H9 (cell line): ENCODE data around the gene SMLR1. TPM values are rescaled to one million over a fixed set of nuclear protein-coding genes. Genes with fewer than 3 reads are reported as not detected.

Source experiments
- DNase-seq: peaks from one replicate; pipeline ENCODE4 v3.0.0-alpha.2; 2017
- H2AFZ ChIP-seq: one replicate; pipeline ENCODE4 v1.6.1; 2013; ENCODE audit warnings: mild to moderate bottlenecking, low read length, control low read depth, moderate library complexity
- H2AK5ac ChIP-seq: 2 replicates; pipeline ENCODE4 v1.6.1; 2013; ENCODE audit warnings: low read length, control low read depth, mixed read lengths; ENCODE audit not compliant: insufficient read length
- H2BK120ac ChIP-seq: one replicate; pipeline ENCODE4 v1.6.1; 2013; ENCODE audit warnings: low read depth, mild to moderate bottlenecking, low read length, control low read depth, inconsistent platforms; ENCODE audit not compliant: poor library complexity, severe bottlenecking
- H2BK12ac ChIP-seq: 2 replicates; pipeline ENCODE4 v1.6.1; 2013; ENCODE audit warnings: low read length, control low read depth, mixed read lengths, low read depth; ENCODE audit not compliant: insufficient read length
- H2BK15ac ChIP-seq: 2 replicates; pipeline ENCODE4 v1.6.1; 2013; ENCODE audit warnings: low read depth, low read length, control low read depth
- H2BK20ac ChIP-seq: one replicate; pipeline ENCODE4 v1.6.1; 2013; ENCODE audit warnings: low read depth, mild to moderate bottlenecking, low read length, control low read depth, inconsistent platforms; ENCODE audit not compliant: poor library complexity, severe bottlenecking
- H2BK5ac ChIP-seq: 2 replicates; pipeline ENCODE4 v1.6.1; 2013; ENCODE audit warnings: low read length, control low read depth, mixed read lengths; ENCODE audit not compliant: insufficient read length
- H3K14ac ChIP-seq: 2 replicates; pipeline ENCODE4 v1.6.1; 2013; ENCODE audit warnings: low read length, control low read depth; ENCODE audit not compliant: insufficient read depth
- H3K18ac ChIP-seq: 2 replicates; pipeline ENCODE4 v1.6.1; 2013; ENCODE audit warnings: low read depth, mild to moderate bottlenecking, mixed read lengths, low read length, control low read depth; ENCODE audit not compliant: insufficient read length
- H3K23ac ChIP-seq: 2 replicates; pipeline ENCODE4 v1.6.1; 2013; ENCODE audit warnings: low read length, control low read depth, mixed read lengths, low read depth; ENCODE audit not compliant: insufficient read length
- H3K23me2 ChIP-seq: 2 replicates; pipeline ENCODE4 v1.6.1; 2013; ENCODE audit warnings: low read depth, mild to moderate bottlenecking, mixed read lengths, low read length, control low read depth; ENCODE audit not compliant: insufficient read length, poor library complexity, severe bottlenecking
- H3K27ac ChIP-seq: 2 replicates; pipeline ENCODE4 v1.5.1; 2013; ENCODE audit warnings: low read length, control low read depth, mixed read lengths, low read depth; ENCODE audit not compliant: insufficient read length
- H3K27me3 ChIP-seq: 2 replicates; pipeline ENCODE4 v1.6.1; 2013; ENCODE audit warnings: low read length, control low read depth, inconsistent platforms; ENCODE audit not compliant: insufficient read depth
- H3K4ac ChIP-seq: 2 replicates; pipeline ENCODE4 v1.6.1; 2013; ENCODE audit warnings: low read depth, mild to moderate bottlenecking, control low read depth, inconsistent platforms, low read length, moderate library complexity
- H3K4me1 ChIP-seq: 2 replicates; pipeline ENCODE4 v1.6.1; 2013; ENCODE audit warnings: low read length, control low read depth, inconsistent platforms; ENCODE audit not compliant: insufficient read depth
- H3K4me2 ChIP-seq: 2 replicates; pipeline ENCODE4 v1.6.1; 2013; ENCODE audit warnings: low read length, control low read depth, mixed read lengths; ENCODE audit not compliant: insufficient read length, insufficient read depth
- H3K56ac ChIP-seq: 2 replicates; pipeline ENCODE4 v1.6.1; 2013; ENCODE audit warnings: low read depth, mild to moderate bottlenecking, mixed read lengths, low read length, control low read depth; ENCODE audit not compliant: insufficient read length
- H3K79me1 ChIP-seq: 2 replicates; pipeline ENCODE4 v1.6.1; 2013; ENCODE audit warnings: low read depth, mild to moderate bottlenecking, moderate library complexity, low read length, control low read depth, inconsistent platforms; ENCODE audit not compliant: insufficient read depth, poor library complexity, severe bottlenecking
- H3K79me2 ChIP-seq: 2 replicates; pipeline ENCODE4 v1.6.1; 2013; ENCODE audit warnings: low read length, control low read depth, inconsistent platforms; ENCODE audit not compliant: insufficient read depth
- H3K9ac ChIP-seq: 2 replicates; pipeline ENCODE4 v1.6.1; 2013; ENCODE audit warnings: low read length, control low read depth, mixed read lengths; ENCODE audit not compliant: insufficient read length; ENCODE audit errors: extremely low read depth
- H3K9me3 ChIP-seq: one replicate; pipeline ENCODE4 v1.6.1; 2013; ENCODE audit warnings: low read depth, low read length, inconsistent platforms; ENCODE audit not compliant: control insufficient read depth
- H3T11ph ChIP-seq: one replicate; pipeline ENCODE4 v1.6.1; 2013; ENCODE audit warnings: mild to moderate bottlenecking, low read length, control low read depth, inconsistent platforms
- H4K20me1 ChIP-seq: one replicate; pipeline ENCODE4 v1.6.1; 2013; ENCODE audit not compliant: control insufficient read depth, insufficient read length, insufficient read depth
- H4K5ac ChIP-seq: 2 replicates; pipeline ENCODE4 v1.6.1; 2013; ENCODE audit warnings: low read depth, mild to moderate bottlenecking, mixed read lengths, low read length, control low read depth; ENCODE audit not compliant: insufficient read length
- H4K8ac ChIP-seq: replicated peaks from 2 replicates; pipeline ENCODE4 v1.6.1; 2013; ENCODE audit warnings: low read length, control low read depth, mixed read lengths, low read depth; ENCODE audit not compliant: insufficient read length
- H4K91ac ChIP-seq: 2 replicates; pipeline ENCODE4 v1.6.1; 2013; ENCODE audit warnings: low read depth, mild to moderate bottlenecking, moderate library complexity, mixed read lengths, low read length, control low read depth; ENCODE audit not compliant: insufficient read length
- H3K27ac Mint-ChIP-seq, 3 experiments: 2 replicates in 2 of 3; 3 replicates in 1 of 3; pipeline ENCODE4 v1.8.0; 2020 to 2021; ENCODE audit warnings: mixed read lengths in 3 of 3, mild to moderate bottlenecking in 1 of 3, moderate library complexity in 1 of 3
- H3K27me3 Mint-ChIP-seq: 2 replicates; pipeline ENCODE4 v1.8.0; 2021; ENCODE audit warnings: low read depth, mild to moderate bottlenecking, moderate library complexity, mixed read lengths
- H3K36me3 Mint-ChIP-seq, 3 experiments: 2 replicates in 2 of 3; 3 replicates in 1 of 3; pipeline ENCODE4 v1.8.0; 2020 to 2021; ENCODE audit warnings: low read depth in 3 of 3, mixed read lengths in 3 of 3; ENCODE audit not compliant: insufficient read depth in 1 of 3
- H3K4me1 Mint-ChIP-seq, 2 experiments: 2 replicates each; pipeline ENCODE4 v1.8.0; 2020; ENCODE audit warnings: mixed read lengths in 2 of 2
- H3K4me3 Mint-ChIP-seq, 2 experiments: 2 replicates in 1 of 2; 3 replicates in 1 of 2; pipeline ENCODE4 v1.8.0; 2020 to 2021; ENCODE audit warnings: mild to moderate bottlenecking in 2 of 2, mixed read lengths in 2 of 2, moderate library complexity in 1 of 2
- H3K9me3 Mint-ChIP-seq, 2 experiments: 2 replicates in 1 of 2; 3 replicates in 1 of 2; pipeline ENCODE4 v1.8.0; 2020; ENCODE audit warnings: mild to moderate bottlenecking in 2 of 2, mixed read lengths in 2 of 2, moderate library complexity in 1 of 2
- WGBS: extraction: QIAGEN DNeasy Blood & Tissue Kit; methylation state at CpG from one replicate; pipeline ENCODE4 v1.1.7; 2013; ENCODE audit warnings: missing lambda C conversion rate, low lambda C conversion rate, mixed read lengths; ENCODE audit not compliant: insufficient read length; ENCODE audit errors: extremely low coverage; 5-methylcytosine and 5-hydroxymethylcytosine counted together
- total RNA-seq: library from RNA; stranded (reverse); gene quantifications from 2 replicates; pipeline ENCODE4 v1.2.1, GENCODE V29; 2021
- TF ChIP-seq, protein P1 (sequence below): fragments of 200-600 bp; sonication (generic); conservative IDR thresholded peaks from 3 replicates; pipeline ENCODE4 v1.8.0; 2021; ENCODE audit warnings: antibody characterized with exemption, mild to moderate bottlenecking

SMLR1 gene
- total RNA-seq, 1 experiment from 2014 or later = not detected

DNA sequence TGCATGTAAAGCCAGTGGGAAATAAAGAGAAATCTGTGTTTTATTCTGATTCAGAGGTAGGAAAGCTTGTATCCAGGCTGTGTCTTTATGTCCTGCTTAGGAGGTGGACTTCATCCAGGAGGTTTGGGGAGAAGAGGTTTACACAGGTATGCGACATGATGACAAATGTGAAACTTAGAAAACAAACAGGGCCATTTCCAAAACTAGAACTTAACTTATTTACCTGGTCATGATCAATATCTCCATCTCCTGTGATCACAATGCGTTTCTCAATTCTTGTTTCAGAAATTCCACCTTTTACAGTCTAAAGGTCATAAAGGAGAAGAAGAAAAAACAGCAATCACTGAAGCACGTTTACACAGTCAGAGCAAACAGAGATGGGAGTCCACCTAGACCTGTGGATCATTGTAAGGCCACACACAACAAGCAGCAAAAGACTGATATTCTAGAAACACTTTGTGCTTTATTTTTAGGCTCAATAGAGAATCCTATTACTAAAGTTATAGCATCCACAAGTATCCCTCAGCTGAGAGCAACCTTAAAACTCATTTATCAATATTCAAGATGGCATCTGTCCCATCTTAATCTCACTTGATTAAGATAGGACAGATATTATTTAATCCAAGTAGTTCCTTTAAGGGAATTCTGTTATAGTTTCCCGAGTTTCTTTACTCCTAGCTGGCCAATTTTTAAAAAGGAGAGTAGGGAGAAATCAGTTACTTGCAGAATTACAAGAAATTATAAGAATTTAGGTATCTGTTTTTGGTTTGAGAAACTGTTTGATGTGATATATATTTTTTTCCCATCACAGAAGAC lies 36.4 kb downstream of the SMLR1 start:
- Histone ChIP-seq H2BK12ac (no peak overlapping the region), H4K8ac (no peak overlapping the region), H2AFZ (no peak overlapping the region), H2BK15ac (no peak overlapping the region), H3K9me3 (no peaks in the 10 kb centered on the region), H3K56ac (no peak overlapping the region), H2BK5ac (no peak overlapping the region), H3K4me1 (no peaks in the 10 kb centered on the region), H3K27me3 (no peaks in the 10 kb centered on the region), H3K79me2 (no peaks in the 10 kb centered on the region; the same call in 1 of the 2 replicates), H3K4me2 (no peak overlapping the region), H3K23me2 (no peaks in the 10 kb centered on the region), H2AK5ac (no peak overlapping the region), H3K79me1 (no peaks in the 10 kb centered on the region), H3K14ac (no peak overlapping the region), H4K5ac (no peak overlapping the region), H3K27ac (no peak overlapping the region), H2BK120ac (no peak overlapping the region), H3K4ac (no peak overlapping the region), H3K23ac (no peak overlapping the region), H3K18ac (no peak overlapping the region), H4K20me1 (no peaks in the 10 kb centered on the region), H3T11ph (no peak overlapping the region), H2BK20ac (no peak overlapping the region), H3K9ac (no peak overlapping the region), H4K91ac (no peak overlapping the region)
- H3K27ac Mint-ChIP-seq = peak overlapping the region in 1 of 3 experiments; percentile 60; a peak in 1 of 7 replicates
- H3K36me3 Mint-ChIP-seq = peaks cover 8 to 15% (median 9%) of the 10 kb centered on the region in 3 experiments
- peaks cover 11 to 15% of the 10 kb centered on the region in 2 experiments for H3K4me1 Mint-ChIP-seq
- no peak overlapping the region for H3K4me3 Mint-ChIP-seq
- H3K9me3 Mint-ChIP-seq = no peaks in the 10 kb centered on the region
- TF ChIP-seq, protein P1, sequence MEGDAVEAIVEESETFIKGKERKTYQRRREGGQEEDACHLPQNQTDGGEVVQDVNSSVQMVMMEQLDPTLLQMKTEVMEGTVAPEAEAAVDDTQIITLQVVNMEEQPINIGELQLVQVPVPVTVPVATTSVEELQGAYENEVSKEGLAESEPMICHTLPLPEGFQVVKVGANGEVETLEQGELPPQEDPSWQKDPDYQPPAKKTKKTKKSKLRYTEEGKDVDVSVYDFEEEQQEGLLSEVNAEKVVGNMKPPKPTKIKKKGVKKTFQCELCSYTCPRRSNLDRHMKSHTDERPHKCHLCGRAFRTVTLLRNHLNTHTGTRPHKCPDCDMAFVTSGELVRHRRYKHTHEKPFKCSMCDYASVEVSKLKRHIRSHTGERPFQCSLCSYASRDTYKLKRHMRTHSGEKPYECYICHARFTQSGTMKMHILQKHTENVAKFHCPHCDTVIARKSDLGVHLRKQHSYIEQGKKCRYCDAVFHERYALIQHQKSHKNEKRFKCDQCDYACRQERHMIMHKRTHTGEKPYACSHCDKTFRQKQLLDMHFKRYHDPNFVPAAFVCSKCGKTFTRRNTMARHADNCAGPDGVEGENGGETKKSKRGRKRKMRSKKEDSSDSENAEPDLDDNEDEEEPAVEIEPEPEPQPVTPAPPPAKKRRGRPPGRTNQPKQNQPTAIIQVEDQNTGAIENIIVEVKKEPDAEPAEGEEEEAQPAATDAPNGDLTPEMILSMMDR = no peak
- no peak for DNase-seq
- no peaks in the 10 kb centered on the region for H3K27me3 Mint-ChIP-seq
- WGBS = no CpG with 5 or more reads among the region's 4 CpGs
